ENCODE results near the gene ARFRP1. TPM values are rescaled to one million over a fixed set of nuclear protein-coding genes. Genes with fewer than 3 reads are reported as not detected.
A peak's percentile ranks its signal among the peaks of the same experiment; 100 is the strongest.

Gene ARFRP1
- total and polyA plus RNA-seq, 2 of the 13 experiments (the other 11 are each of a cell fraction or from before 2014, with no cell fraction given) = 32.0 to 51.1 TPM

DNA sequence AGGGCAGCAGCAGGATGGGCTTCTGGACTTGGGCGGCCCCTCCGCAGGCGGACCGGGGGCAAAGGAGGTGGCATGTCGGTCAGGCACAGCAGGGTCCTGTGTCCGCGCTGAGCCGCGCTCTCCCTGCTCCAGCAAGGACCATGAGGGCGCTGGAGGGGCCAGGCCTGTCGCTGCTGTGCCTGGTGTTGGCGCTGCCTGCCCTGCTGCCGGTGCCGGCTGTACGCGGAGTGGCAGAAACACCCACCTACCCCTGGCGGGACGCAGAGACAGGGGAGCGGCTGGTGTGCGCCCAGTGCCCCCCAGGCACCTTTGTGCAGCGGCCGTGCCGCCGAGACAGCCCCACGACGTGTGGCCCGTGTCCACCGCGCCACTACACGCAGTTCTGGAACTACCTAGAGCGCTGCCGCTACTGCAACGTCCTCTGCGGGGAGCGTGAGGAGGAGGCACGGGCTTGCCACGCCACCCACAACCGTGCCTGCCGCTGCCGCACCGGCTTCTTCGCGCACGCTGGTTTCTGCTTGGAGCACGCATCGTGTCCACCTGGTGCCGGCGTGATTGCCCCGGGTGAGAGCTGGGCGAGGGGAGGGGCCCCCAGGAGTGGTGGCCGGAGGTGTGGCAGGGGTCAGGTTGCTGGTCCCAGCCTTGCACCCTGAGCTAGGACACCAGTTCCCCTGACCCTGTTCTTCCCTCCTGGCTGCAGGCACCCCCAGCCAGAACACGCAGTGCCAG lies 11.0 kb downstream of the ARFRP1 start, which contains the start of gene TNFRSF6B (continued):
- TF ChIP-seq, protein P1, sequence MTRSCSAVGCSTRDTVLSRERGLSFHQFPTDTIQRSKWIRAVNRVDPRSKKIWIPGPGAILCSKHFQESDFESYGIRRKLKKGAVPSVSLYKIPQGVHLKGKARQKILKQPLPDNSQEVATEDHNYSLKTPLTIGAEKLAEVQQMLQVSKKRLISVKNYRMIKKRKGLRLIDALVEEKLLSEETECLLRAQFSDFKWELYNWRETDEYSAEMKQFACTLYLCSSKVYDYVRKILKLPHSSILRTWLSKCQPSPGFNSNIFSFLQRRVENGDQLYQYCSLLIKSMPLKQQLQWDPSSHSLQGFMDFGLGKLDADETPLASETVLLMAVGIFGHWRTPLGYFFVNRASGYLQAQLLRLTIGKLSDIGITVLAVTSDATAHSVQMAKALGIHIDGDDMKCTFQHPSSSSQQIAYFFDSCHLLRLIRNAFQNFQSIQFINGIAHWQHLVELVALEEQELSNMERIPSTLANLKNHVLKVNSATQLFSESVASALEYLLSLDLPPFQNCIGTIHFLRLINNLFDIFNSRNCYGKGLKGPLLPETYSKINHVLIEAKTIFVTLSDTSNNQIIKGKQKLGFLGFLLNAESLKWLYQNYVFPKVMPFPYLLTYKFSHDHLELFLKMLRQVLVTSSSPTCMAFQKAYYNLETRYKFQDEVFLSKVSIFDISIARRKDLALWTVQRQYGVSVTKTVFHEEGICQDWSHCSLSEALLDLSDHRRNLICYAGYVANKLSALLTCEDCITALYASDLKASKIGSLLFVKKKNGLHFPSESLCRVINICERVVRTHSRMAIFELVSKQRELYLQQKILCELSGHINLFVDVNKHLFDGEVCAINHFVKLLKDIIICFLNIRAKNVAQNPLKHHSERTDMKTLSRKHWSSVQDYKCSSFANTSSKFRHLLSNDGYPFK (CRISPR knock-in tag; IDR thresholded peaks at IDR 0.05; ENCODE audit: borderline replicate concordance) = no peak
- TF ChIP-seq SAP130 (CRISPR knock-in tag; IDR thresholded peaks at IDR 0.05; ENCODE audit: low read depth) (peak; percentile 46; the same call in 1 of the 2 replicates), SPEN (CRISPR knock-in tag; IDR thresholded peaks at IDR 0.05; ENCODE audit: low read depth) (0 out of 2 replicates have a peak, but pooled peaks have one; percentile 16), RFX3 (CRISPR knock-in tag; IDR thresholded peaks at IDR 0.05) (no peak), TCF7L2 (IDR thresholded peaks at IDR 0.05; ENCODE audit: low read depth, low read length) (no peak), ZSCAN9 (CRISPR knock-in tag; IDR thresholded peaks at IDR 0.05; ENCODE audit: borderline replicate concordance) (no peak; the same call in 1 of the 2 replicates), KAT7 (CRISPR knock-in tag; IDR thresholded peaks at IDR 0.05; ENCODE audit: borderline replicate concordance) (no peak), GTF2F1 (IDR thresholded peaks at IDR 0.05; ENCODE audit: low read length) (no peak), SKI (IDR thresholded peaks at IDR 0.05; ENCODE audit: partially characterized antibody) (no peak), ZNF331 (CRISPR knock-in tag; IDR thresholded peaks at IDR 0.05) (peak; percentile 38; the same call in 1 of the 2 replicates), SMAD9 (CRISPR knock-in tag; IDR thresholded peaks at IDR 0.05) (no peak), ZNF670 (CRISPR knock-in tag; IDR thresholded peaks at IDR 0.05; ENCODE audit: borderline replicate concordance) (no peak), ZNF282 (IDR thresholded peaks at IDR 0.05; ENCODE audit: partially characterized antibody) (no peak)
- TF ChIP-seq, protein P2, sequence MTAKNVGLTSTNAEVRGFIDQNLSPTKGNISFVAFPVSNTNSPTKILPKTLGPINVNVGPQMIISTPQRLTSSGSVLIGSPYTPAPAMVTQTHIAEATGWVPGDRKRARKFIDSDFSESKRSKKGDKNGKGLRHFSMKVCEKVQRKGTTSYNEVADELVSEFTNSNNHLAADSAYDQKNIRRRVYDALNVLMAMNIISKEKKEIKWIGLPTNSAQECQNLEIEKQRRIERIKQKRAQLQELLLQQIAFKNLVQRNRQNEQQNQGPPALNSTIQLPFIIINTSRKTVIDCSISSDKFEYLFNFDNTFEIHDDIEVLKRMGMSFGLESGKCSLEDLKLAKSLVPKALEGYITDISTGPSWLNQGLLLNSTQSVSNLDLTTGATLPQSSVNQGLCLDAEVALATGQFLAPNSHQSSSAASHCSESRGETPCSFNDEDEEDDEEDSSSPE (CRISPR knock-in tag; IDR thresholded peaks at IDR 0.05) = no peak
- TF ChIP-seq, protein P3, sequence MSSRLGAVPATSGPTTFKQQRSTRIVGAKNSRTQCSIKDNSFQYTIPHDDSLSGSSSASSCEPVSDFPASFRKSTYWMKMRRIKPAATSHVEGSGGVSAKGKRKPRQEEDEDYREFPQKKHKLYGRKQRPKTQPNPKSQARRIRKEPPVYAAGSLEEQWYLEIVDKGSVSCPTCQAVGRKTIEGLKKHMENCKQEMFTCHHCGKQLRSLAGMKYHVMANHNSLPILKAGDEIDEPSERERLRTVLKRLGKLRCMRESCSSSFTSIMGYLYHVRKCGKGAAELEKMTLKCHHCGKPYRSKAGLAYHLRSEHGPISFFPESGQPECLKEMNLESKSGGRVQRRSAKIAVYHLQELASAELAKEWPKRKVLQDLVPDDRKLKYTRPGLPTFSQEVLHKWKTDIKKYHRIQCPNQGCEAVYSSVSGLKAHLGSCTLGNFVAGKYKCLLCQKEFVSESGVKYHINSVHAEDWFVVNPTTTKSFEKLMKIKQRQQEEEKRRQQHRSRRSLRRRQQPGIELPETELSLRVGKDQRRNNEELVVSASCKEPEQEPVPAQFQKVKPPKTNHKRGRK (CRISPR knock-in tag; IDR thresholded peaks at IDR 0.05) = no peak; the same call in 1 of the 2 replicates
- TF ChIP-seq, protein P4, sequence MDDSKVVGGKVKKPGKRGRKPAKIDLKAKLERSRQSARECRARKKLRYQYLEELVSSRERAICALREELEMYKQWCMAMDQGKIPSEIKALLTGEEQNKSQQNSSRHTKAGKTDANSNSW (CRISPR knock-in tag; IDR thresholded peaks at IDR 0.05; ENCODE audit: borderline replicate concordance) = no peak
- TF ChIP-seq, protein P5, sequence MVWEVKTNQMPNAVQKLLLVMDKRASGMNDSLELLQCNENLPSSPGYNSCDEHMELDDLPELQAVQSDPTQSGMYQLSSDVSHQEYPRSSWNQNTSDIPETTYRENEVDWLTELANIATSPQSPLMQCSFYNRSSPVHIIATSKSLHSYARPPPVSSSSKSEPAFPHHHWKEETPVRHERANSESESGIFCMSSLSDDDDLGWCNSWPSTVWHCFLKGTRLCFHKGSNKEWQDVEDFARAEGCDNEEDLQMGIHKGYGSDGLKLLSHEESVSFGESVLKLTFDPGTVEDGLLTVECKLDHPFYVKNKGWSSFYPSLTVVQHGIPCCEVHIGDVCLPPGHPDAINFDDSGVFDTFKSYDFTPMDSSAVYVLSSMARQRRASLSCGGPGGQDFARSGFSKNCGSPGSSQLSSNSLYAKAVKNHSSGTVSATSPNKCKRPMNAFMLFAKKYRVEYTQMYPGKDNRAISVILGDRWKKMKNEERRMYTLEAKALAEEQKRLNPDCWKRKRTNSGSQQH (CRISPR knock-in tag; IDR thresholded peaks at IDR 0.05; ENCODE audit: low read depth) = no peak
- TF ChIP-seq, protein P6, sequence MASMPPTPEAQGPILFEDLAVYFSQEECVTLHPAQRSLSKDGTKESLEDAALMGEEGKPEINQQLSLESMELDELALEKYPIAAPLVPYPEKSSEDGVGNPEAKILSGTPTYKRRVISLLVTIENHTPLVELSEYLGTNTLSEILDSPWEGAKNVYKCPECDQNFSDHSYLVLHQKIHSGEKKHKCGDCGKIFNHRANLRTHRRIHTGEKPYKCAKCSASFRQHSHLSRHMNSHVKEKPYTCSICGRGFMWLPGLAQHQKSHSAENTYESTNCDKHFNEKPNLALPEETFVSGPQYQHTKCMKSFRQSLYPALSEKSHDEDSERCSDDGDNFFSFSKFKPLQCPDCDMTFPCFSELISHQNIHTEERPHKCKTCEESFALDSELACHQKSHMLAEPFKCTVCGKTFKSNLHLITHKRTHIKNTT (CRISPR knock-in tag; IDR thresholded peaks at IDR 0.05) = no peak
- TF ChIP-seq, protein P7, sequence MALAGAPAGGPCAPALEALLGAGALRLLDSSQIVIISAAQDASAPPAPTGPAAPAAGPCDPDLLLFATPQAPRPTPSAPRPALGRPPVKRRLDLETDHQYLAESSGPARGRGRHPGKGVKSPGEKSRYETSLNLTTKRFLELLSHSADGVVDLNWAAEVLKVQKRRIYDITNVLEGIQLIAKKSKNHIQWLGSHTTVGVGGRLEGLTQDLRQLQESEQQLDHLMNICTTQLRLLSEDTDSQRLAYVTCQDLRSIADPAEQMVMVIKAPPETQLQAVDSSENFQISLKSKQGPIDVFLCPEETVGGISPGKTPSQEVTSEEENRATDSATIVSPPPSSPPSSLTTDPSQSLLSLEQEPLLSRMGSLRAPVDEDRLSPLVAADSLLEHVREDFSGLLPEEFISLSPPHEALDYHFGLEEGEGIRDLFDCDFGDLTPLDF (CRISPR knock-in tag; IDR thresholded peaks at IDR 0.05) = no peak
